Measurements from ENCODE around the gene SEMA3B. TPM values are rescaled to one million over a fixed set of nuclear protein-coding genes. Genes with fewer than 3 reads are reported as not detected.

The SEMA3B gene
- total and polyA plus RNA-seq, 2 of the 4 experiments (the other 2 are of a cell fraction) = 4.3 to 29.3 TPM

GRCh38 chr3:50235716-50236483 is 33.0 kb upstream of the SEMA3B start, which contains the start of gene GNAI2:
Gene GNAI2, plus strand, starts transcription at chr3:50236204. Its CDS starts 132 bp downstream, at chr3:50236336.
- Histone ChIP-seq H2BK5ac (ENCODE audit: low read depth, low read length, poor library complexity, severe bottlenecking) (peak within 1 kb of the TSS; percentile 90), H3K18ac (ENCODE audit: low read depth, low read length) (peak within 1 kb of the TSS; percentile 37; the same call in 1 of the 2 replicates), H4K91ac (ENCODE audit: insufficient read depth, low read depth, low read length) (peak within 1 kb of the TSS; percentile 80), H3K9me3 (ENCODE audit: control insufficient read depth, insufficient read depth, low read length) (no peaks in the 10 kb centered on the region), H3K36me3 (ENCODE audit: control insufficient read depth, insufficient read depth, low read length) (peaks cover 9% of the 10 kb centered on the region; the same call in 1 of the 2 replicates), H3K27me3 (ENCODE audit: control insufficient read depth, insufficient read depth, low read length) (no peaks in the 10 kb centered on the region), H2AK5ac (ENCODE audit: low read depth, low read length) (peak within 1 kb of the TSS; percentile 99), H2BK20ac (ENCODE audit: low read depth, low read length) (no peak within 1 kb of the TSS), H2AFZ (replicated peaks; ENCODE audit: low read length, poor library complexity) (peak within 1 kb of the TSS; percentile 80), H3K14ac (replicated peaks; ENCODE audit: low read depth, low read length) (peak within 1 kb of the TSS; percentile 98), H4K8ac (ENCODE audit: low read depth in 2 of 2, low read length in 2 of 2) (peak within 1 kb of the TSS; percentile 48 to 87; a peak in 3 of 4 replicates), H3K27ac (ENCODE audit: insufficient read depth, low read length) (peak within 1 kb of the TSS; percentile 97), H3K79me1 (ENCODE audit: low read depth in 1 of 2, low read length in 2 of 2) (peaks cover 0 to 32% of the 10 kb centered on the region in 2 experiments; a peak in 2 of 4 replicates), H3K4ac (ENCODE audit: low read depth, low read length) (peak within 1 kb of the TSS; percentile 98), H3K23ac (ENCODE audit: low read depth, low read length) (peak within 1 kb of the TSS; percentile 97), H3K9me1 (ENCODE audit: insufficient read depth, low read length) (peaks cover 7% of the 10 kb centered on the region), H2BK15ac (ENCODE audit: low read depth, low read length) (no peak within 1 kb of the TSS; the same call in 2 of the 3 replicates), H3K9ac (ENCODE audit: low read depth, low read length) (peak within 1 kb of the TSS; percentile 98), H4K5ac (ENCODE audit: low read depth, low read length) (peak within 1 kb of the TSS; percentile 92; the same call in 1 of the 2 replicates), H4K20me1 (ENCODE audit: insufficient read depth, low read length) (peaks cover 46% of the 10 kb centered on the region), H3K4me2 (ENCODE audit: low read depth, low read length) (peak within 1 kb of the TSS; percentile 97), H3K4me1 (ENCODE audit: control insufficient read depth, insufficient read depth, low read length) (peaks cover 11% of the 10 kb centered on the region; the same call in 1 of the 2 replicates), H2AK9ac (replicated peaks; ENCODE audit: low read depth, low read length, poor library complexity) (peak within 1 kb of the TSS; percentile 100), H3K56ac (ENCODE audit: extremely low read depth, insufficient read depth, low read length) (peak within 1 kb of the TSS; percentile 84), H2BK120ac (ENCODE audit: low read depth, low read length) (no peak within 1 kb of the TSS), H3K4me3 (ENCODE audit: insufficient read depth, low read depth, low read length) (peak within 1 kb of the TSS; percentile 82)
- DNase-seq (peak; percentile 96), ATAC-seq (ENCODE audit: low read depth) (peak; percentile 91)
- WGBS, 2 experiments (ENCODE audit: extremely low coverage in 2 of 2, insufficient read length in 1 of 2) = 0% methylated on average over 23 of the region's 75 CpGs; no CpG with 5 or more reads in 1 of the 2 experiments
- no TSS peak for BruUV-seq (replicated peaks)
- CTCF ChIA-PET = interaction anchor here (0.7 to 1.1 kb wide), 2 partner anchors 9 to 11 kb away, joined by 4 to 6 read pairs; no protein-coding TSS in a partner anchor
- POLR2A ChIA-PET (ENCODE audit: unreplicated experiment) = interaction anchor here (0.6 to 1.4 kb wide), 2 partner anchors 11 to 28 kb away, joined by 3 to 6 read pairs; no protein-coding TSS in a partner anchor
- in situ Hi-C loops (cut with MboI; ENCODE audit: low sequenced_read_pairs) (no loop called here), dilution Hi-C loops (cut with HindIII; ENCODE audit: low sequenced_read_pairs, unreplicated experiment) (no loop called here), intact Hi-C loops (cut with micrococcal nuclease) (no loop called here)
- TF ChIP-seq CHD1 (IDR thresholded peaks at IDR 0.05; ENCODE audit: low read depth, low read length) (0 out of 2 replicates have a peak, but pooled peaks have one; percentile 16), MAZ (IDR thresholded peaks at IDR 0.05; ENCODE audit: borderline replicate concordance, low read depth, low read length) (peak; percentile 54; the same call in 1 of the 2 replicates), MAFK (IDR thresholded peaks at IDR 0.05; ENCODE audit: low read depth, low read length) (no peak), BHLHE40 (IDR thresholded peaks at IDR 0.05; ENCODE audit: low read depth, low read length) (no peak), ELK1 (IDR thresholded peaks at IDR 0.05; ENCODE audit: borderline replicate concordance, low read depth, low read length) (no peak), CTCF (conservative IDR thresholded peaks at IDR 0.05; ENCODE audit: low read depth, low read length) (0 out of 2 replicates have a peak, but pooled peaks have one; percentile 2), MXI1 (IDR thresholded peaks at IDR 0.05; ENCODE audit: borderline replicate concordance, low read depth, low read length) (peak; percentile 55; the same call in 1 of the 2 replicates), RFX5 (IDR thresholded peaks at IDR 0.05; ENCODE audit: low read depth, low read length) (peak; percentile 18; the same call in 1 of the 2 replicates), POLR2A (IDR thresholded peaks at IDR 0.05; ENCODE audit: low read depth, low read length) (peak; percentile 98), RAD21 (IDR thresholded peaks at IDR 0.05; ENCODE audit: low read length) (no peak), SMC3 (IDR thresholded peaks at IDR 0.05; ENCODE audit: low read depth, low read length) (no peak), FOS (IDR thresholded peaks at IDR 0.05; ENCODE audit: low read depth, low read length) (no peak), USF2 (IDR thresholded peaks at IDR 0.05; ENCODE audit: low read depth, low read length) (peak; percentile 51; the same call in 1 of the 2 replicates)
